ENCODE results near the gene CDS2.
A peak's percentile ranks its signal among the peaks of the same experiment; 100 is the strongest.

CDS2 gene

GRCh38 chr20:5119435-5120184, 7.2 kb upstream of the CDS2 start, which contains the start of gene PCNA:
Gene PCNA, minus strand, starts transcription at chr20:5119958. Its CDS starts 160 bp downstream, at chr20:5119798.
- DNase-seq = peak; percentile 97 to 98 (median 98)

GRCh38 chr20:5120185-5120476, 6.7 kb upstream of the CDS2 start:
- DNase-seq = no peak

DNA sequence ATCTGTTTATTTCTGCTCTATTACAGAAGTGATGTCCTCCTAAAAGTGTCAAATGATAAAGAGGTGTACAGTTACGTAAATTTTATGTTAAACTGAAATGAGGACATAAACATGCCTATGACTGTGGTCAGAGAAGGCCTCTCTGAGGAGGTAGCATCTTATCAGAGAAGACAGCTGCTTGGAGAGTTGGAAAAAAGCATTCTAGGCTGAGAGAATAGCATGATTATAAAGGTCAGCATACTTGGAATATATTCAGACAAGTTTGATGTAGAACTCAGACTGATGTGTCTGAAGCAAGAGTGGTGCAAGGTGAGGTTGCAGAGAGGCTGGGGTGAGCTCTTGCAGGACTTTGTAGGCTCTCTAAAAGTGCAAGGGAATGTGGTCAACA, 3.9 kb upstream of the CDS2 start:
- DNase-seq = no peak

DNA sequence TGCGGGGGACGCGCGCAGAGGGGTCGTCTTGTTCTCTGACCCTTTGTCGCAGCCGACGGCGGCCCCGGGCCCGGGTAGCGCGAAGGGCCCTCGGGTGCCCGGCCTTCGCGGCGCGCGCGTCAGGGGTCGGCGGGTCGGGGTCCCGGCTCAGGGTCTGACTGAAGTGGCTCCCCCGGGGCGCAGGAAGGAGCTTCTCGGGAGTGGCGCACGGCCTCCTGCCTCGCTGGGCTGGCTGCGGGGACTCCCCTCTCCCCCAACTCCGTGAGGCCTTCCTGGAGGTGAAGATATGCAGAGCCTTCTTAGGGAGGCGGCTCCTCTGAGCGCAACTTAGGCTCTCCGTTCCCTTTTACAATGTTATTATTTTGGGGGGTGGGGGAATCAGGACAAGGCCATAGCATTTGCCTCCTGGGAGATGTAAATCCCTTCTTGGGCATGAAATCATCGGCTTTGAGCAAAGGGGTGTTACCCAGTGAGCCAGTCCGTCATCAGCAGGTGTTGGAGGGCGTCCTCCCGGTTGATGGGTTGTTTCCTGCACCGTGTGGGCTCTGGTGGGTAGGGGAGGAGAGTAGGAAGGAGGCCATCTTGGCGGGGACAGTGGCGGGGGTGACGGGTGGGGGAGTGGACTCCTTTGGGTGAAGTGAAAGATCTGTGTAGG, 523 bp downstream of the CDS2 start:
- DNase-seq = peak; percentile 56 to 76 (median 63)

- DNase-seq = peak; percentile 84 to 93 (median 87)
Measured at GRCh38 chr20:5127859-5128424, 1.1 kb downstream of the CDS2 start.

GRCh38 chr20:5128886-5129285, 2.1 kb downstream of the CDS2 start:
- DNase-seq = no peak

- no peak for DNase-seq
Measured at GRCh38 chr20:5131502-5131901, 4.7 kb downstream of the CDS2 start.

DNA sequence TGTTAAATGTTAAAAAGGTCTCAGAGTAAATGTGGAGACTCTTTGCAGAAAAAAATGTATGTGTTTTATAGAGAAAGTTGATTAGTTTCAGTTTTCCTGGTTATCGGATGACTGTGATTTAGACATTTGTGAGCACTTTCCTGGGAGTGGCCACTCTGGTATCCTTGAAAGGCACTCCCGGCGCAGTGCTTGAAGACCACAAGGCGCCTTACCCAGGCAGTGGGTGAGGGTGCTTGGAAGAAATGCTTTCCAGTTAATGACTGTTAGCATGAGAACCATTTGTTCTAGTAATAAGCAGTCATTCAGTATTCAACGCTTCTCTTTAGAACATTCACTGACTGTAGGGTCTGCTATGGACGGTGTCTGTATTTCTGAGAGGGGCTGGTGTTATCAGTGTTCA, 7.2 kb downstream of the CDS2 start:
- no peak for DNase-seq

GRCh38 chr20:5135363-5136012, 8.7 kb downstream of the CDS2 start:
- no peak for DNase-seq

DNA sequence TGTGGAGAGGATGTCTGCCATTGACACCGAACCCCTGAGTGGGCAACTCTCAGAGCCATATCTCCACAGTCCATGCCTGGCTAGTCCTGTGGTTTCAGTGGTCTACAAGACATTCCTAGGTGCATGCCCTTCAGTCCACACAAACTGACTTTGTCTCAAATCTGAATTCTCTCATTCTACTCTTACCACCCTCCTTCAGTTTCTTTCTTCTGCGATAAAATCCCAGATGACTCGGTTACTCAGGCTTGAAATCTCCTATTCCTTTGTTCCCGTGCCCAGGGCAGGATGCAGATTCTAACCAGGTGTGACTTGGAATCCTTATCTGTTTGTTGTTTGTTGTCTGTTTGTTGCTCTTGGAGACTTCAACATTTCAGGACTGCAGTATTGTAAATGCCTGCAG, 9.3 kb downstream of the CDS2 start:
- no peak for DNase-seq

- DNase-seq = no peak
Measured at GRCh38 chr20:5140195-5140594, 13.4 kb downstream of the CDS2 start.

DNA sequence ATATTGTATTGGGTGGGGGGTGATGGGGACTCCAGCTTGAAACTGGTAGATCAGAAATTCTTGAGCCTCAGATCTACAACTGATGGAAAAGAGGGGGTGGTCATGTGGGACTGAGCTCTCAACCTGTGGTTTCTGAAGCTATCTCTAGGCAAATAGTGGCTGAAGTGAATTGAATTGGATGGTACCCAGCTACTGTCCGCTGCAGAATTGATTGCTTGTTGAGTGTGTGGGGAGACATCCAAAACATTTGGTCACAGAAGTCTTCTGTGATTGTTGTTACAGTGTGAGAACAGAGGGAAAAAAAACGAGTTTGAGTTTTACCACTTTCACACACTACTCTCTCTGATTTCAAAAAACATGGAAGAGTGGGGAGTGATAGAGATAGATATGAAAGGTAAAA, 14.8 kb downstream of the CDS2 start:
- DNase-seq = no peak

DNA sequence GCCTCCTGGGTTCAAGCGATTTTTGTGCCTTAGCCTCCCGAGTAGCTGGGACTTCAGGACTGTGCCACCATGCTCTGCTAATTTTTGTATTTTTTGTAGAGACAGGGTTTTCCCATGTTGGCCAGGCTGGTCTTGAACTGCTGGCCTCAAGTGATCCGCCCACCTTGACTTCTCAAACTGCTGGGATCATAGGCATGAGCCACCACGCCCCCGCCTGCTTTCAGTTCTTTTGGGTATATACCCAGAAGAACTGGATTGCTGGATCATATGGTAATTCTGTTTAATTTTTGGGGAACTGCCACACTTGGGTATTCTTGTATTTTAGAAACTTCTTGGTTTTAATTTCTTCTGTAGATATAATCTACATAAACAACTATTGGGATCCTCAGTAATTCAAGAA, 17.0 kb downstream of the CDS2 start:
- DNase-seq = peak; percentile 73 to 83 (median 82)

DNA sequence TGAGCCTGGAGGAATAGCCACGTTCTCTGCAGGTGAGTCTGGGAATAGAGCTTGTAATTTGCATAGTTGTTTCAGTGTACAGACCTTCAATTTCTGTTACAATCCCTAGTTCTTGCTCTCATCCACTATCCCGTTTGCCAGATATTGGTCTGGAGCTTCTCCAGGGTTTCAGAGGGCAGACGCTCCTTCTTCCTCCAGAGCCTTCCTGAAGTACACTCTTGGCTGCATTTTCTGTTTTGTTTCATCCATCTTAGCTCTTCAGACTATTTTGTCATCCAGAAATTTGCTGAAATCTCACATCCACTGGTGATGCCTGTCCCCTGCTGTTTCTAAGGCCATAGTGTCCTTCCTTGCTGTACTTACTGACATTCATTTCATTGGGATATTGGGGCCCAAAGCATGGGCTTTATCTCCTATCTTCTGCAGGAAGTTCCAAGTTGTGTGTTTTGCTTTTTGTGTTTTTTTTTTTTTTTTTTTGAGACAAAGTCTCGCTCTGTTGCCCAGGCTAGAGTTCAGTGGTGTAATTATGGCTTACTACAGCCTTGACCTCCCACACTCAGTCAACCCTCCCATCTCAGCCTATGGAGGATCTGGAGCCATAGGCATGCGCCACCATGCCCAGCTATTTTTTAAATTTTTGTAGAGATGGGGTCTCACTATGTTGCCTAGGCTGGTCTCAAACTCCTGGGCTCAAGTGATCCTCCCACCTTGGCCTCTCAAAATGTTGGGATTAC, 18.7 kb downstream of the CDS2 start:
- peak in 1 of 3 donors; percentile 27 for DNase-seq

GRCh38 chr20:5146099-5146668, 19.4 kb downstream of the CDS2 start:
- DNase-seq = peak; percentile 19 to 57 (median 39)

- peak; percentile 58 to 71 (median 70) for DNase-seq
Measured at GRCh38 chr20:5146871-5147592, 20.2 kb downstream of the CDS2 start.

DNA sequence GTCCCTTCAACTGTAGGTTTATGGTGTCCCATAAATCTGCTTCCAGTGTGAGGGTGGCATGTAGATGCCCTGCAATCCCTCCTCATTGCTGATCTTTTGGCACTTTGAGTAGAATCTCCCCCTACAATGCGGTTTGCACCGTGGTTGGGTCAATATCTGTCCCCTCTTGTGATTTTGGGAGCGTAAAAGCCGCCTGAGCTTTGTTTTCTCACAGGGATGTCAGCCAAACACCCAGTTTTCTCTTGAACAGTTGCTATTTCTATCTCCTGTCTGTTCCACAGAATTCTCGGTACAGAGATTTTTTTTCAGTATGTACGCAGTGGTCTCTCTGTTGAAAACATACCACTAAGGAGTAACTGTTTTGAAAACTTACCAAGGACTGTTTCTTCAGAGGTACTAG, 21.8 kb downstream of the CDS2 start:
- DNase-seq = no peak

GRCh38 chr20:5149892-5150225, 23.1 kb downstream of the CDS2 start:
- no peak for DNase-seq

- peak in 2 of 3 donors; percentile 20 to 41 for DNase-seq
Measured at GRCh38 chr20:5150226-5151076, 23.6 kb downstream of the CDS2 start.

DNA sequence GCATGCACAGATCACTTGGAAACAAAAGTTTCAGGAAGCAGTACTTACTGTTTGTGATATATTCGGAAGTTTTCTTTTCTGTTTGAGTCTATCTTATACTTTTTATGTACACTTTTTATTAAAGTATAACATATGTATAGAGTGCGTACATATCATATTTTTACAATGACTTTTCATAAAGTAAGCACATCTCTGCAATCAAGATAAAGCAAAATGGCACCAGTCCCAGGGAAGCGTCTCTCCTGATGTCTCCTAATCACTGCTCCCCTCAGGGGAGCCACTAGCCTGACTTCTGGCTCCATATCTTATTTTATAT, 26.3 kb downstream of the CDS2 start:
- DNase-seq = no peak

Measured in suppressor macrophage treated with lipopolysaccharide for 1 hour (primary cell).